GM06990 (cell line): ENCODE measurements around the gene KLK10.

Source experiments
- DNase-seq: peaks from one replicate; pipeline ENCODE4 v3.0.0-alpha.2; 2011; ENCODE audit not compliant: insufficient read length; ENCODE audit errors: extremely low read depth
- H3K27me3 ChIP-seq: replicated peaks from 2 replicates; pipeline ENCODE4 v1.6.0; 2011; ENCODE audit warnings: low read length; ENCODE audit not compliant: control insufficient read depth, insufficient read depth
- H3K36me3 ChIP-seq: 2 replicates; pipeline ENCODE4 v1.5.1; 2011; ENCODE audit warnings: low read length; ENCODE audit not compliant: control insufficient read depth, insufficient read depth
- H3K4me3 ChIP-seq: replicated peaks from 2 replicates; pipeline ENCODE4 v1.5.1; 2011; ENCODE audit warnings: low read depth, mild to moderate bottlenecking, control low read depth, low read length
- CTCF ChIP-seq: IDR thresholded peaks from 2 replicates; pipeline ENCODE4 v1.5.1; 2011; ENCODE audit warnings: low read length, control low read depth, mild to moderate bottlenecking, inconsistent platforms; ENCODE audit not compliant: insufficient read depth, poor library complexity, severe bottlenecking

KLK10 gene

GRCh38 chr19:51020988-51021651 lies 1.6 kb upstream of the KLK10 start:
- DNase-seq: no peak
- Histone ChIP-seq H3K27me3 (no peaks in the 10 kb centered on the region; the same call in none of the 2 replicates), H3K4me3 (no peak overlapping the region), H3K36me3 (no peaks in the 10 kb centered on the region)
- TF ChIP-seq CTCF: peak; percentile 45

- no peaks in the 10 kb centered on the region; the same call in none of the 2 replicates for H3K27me3 ChIP-seq
- DNase-seq: no peak
These were observed 565 bp downstream of the KLK10 start for GRCh38 chr19:51018745-51019543.

GRCh38 chr19:51016798-51017683 lies 2.5 kb downstream of the KLK10 start:
- Histone ChIP-seq H3K4me3 (no peak overlapping the region), H3K36me3 (no peaks in the 10 kb centered on the region), H3K27me3 (no peaks in the 10 kb centered on the region; the same call in 1 of the 2 replicates)
- TF ChIP-seq CTCF: peak; percentile 52
- no peak for DNase-seq

More at GRCh38 chr19:51018745-51019543, 565 bp downstream of the KLK10 start:
- Histone ChIP-seq H3K4me3 (no peak overlapping the region), H3K36me3 (no peaks in the 10 kb centered on the region)
- no peak for TF ChIP-seq CTCF

GRCh38 chr19:51015691-51016267 lies 3.7 kb downstream of the KLK10 start:
- H3K27me3 ChIP-seq: no peaks in the 10 kb centered on the region; the same call in 1 of the 2 replicates
- no peak for TF ChIP-seq CTCF
- no peaks in the 10 kb centered on the region for H3K36me3 ChIP-seq
- no peak overlapping the region for H3K4me3 ChIP-seq
- no peak for DNase-seq

- H3K4me3 ChIP-seq: no peak overlapping the region
- DNase-seq: no peak
- H3K27me3 ChIP-seq: no peaks in the 10 kb centered on the region; the same call in 1 of the 2 replicates
- H3K36me3 ChIP-seq: no peaks in the 10 kb centered on the region
- TF ChIP-seq CTCF: no peak
These were observed 5.3 kb downstream of the KLK10 start for GRCh38 chr19:51014242-51014641.
